HG03442 (cell line): Measurements from ENCODE around the gene TMEM187.

Source experiments
- ATAC-seq: cut with Tn5 transposase; IDR thresholded peaks from one replicate; pipeline ENCODE4 v1.9.1; 2021; ENCODE audit warnings: mild to moderate bottlenecking, moderate library complexity; ENCODE audit not compliant: unreplicated experiment

Gene TMEM187

DNA sequence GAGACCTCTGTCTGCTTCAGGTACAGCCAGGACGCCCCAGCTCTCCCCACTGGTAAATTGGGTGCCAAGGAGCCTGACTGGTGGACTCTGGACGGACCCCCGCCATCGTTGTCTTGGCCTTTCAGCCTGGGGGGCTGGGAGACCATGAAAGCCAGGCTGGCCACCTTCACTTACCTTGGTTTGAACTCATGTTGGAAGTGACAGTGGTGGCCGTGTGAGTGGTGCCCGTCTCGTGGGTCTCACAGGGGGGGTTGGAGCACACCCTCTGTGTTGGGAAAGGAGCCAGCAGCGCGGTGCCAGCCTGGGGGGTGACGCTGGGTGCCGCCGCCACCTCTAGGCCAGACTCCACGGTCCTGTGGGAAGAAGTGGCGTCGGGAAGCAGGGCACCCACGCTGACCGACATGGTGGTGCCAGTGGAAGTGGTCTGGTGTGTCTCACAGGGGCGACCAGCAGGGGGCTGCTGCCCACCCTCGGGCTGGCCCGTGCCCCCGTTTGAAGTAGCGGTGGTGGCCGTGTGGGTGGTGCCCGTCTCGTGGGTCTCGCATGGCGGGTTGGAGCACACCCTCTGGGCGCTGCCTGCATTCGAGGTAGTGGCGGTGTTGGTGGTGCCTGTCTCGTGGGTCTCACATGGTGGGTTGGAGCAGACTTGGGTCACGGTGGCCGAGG lies 18.5 kb upstream of the TMEM187 start:
- no peak for ATAC-seq

DNA sequence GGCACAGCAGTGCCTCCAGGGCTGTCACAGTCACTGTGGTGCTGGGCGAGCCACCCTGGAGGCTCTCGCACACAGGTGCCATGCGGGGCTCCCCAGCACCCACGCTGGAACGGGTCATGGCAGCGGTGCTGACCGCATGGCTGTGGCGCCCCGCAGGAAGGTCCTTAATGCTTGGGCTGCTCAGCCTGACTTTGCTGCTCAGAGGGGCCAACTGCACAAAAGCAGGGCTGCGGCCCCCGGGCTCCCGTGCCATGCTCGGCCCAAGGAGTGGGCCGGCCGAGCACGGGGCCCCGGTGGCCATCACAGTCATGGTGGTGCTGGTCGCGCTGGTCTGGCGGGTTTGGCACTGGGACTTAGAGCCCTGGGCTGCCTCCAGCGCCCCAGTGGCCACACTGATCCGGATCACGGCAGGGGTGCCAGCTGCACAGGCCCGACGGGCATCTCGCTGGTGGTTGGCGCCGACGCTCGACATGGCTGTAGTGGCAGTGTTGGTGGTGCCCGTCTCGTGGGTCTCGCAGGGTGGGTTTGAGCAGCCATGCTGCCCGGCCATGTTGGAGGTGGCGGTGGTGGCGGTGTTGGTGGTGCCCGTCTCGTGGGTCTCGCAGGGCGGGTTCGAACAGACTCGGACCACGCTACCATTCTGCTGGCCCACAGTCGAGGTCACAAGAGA lies 17.9 kb upstream of the TMEM187 start:
- ATAC-seq = no peak

DNA sequence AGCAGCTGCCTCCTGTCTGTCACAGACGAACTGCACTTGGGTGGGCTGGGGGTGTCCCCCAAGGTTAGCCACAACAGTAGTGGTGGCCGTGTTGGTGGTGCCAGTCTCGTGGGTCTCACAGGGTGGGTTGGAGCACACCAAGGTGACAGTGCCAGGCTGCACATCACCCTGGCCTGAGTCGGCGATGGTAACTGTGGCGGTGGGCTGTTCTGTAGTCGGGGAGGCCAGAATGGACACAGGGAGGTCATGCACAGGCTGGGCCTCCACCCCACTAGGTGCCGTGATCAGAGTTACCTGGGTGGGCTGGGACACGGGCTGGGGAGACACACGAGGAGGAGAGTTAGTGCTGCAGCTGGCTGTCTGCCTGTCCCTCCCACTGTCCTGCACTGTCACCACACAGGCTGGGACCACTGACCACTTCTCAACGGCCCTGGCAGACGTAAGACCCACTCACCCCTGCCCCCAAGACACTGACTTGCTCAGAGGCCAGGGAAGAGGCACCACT lies 17.3 kb upstream of the TMEM187 start:
- no peak for ATAC-seq

DNA sequence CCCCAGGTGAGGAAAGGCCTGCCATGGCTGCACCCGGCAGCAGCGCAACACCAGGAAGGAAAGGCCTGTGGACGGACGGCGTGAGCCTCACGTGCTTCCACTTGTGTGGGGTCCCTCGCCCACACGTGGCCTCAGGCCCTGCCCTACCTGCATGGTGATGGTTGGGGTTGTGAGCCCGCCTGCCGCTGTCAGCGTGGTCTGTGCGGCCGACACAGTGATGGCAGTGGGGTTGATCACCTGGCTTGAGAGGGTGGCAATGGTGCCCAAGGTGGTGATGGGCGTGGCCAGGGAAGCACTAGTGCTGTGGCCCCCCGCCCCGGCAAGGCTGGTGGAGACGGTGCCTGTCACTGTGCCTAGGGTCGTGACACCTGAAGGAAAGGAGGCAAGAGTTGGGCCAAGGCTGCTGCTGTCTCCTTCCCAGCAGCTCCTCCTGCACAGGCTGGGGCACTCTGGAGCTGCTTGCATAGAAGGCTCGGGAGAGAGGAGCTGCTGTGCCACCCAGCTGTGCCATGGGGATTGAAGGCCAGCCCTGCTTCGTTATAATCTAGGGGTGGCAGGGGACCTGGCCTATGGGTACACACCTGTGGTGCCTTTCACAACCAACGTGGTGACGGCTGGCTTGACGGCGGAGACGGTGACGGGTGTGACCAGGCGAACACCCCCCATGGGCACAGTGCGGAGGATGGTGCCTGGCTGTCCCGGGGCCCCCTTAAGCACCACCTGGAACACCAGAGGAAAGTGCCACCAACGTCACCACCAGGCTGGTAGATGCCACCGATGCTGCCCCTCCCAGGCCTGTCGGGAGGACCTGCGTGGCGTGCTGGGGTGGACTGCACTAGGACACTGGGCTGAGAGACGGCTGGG lies 16.3 kb upstream of the TMEM187 start:
- ATAC-seq = no peak

DNA sequence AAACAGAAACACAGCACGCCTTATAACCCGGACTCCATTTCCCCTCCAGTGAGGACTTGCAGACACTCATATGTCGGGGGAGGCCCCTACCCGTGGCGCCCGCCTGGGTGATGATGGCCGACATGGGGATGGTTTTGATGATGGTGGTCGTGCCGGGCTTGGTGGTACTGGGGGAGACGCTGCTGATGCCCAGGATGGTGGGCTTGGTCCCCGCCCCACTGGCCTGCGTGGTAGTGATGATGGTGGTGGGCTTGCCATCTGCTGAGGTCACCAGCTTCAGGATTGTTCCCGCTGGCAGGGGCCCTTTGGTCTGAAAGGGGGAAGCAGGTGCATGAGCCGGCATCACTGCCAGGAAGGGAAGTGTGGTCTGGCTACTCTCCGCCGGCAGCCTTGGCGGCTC lies 15.3 kb upstream of the TMEM187 start:
- ATAC-seq = no peak

DNA sequence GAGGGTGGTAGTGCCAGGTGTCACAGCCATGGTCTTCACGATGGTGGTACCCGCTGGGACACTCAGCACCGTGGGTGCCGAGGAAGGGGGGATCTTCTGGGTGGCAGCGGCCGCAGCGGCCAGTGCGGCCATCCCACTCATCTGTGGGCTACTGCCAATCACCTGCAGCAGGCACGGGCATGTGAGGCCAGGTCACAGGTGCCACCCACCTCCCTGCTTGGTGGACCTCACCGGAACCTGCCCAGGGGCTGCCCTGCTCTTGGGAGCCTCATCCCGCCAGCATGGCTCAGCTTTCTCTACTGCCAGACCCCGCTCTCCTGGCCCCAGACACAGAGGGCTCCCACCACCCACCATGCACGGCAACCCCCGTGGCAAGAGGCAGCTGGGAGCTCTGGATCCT lies 13.9 kb upstream of the TMEM187 start:
- ATAC-seq = no peak

DNA sequence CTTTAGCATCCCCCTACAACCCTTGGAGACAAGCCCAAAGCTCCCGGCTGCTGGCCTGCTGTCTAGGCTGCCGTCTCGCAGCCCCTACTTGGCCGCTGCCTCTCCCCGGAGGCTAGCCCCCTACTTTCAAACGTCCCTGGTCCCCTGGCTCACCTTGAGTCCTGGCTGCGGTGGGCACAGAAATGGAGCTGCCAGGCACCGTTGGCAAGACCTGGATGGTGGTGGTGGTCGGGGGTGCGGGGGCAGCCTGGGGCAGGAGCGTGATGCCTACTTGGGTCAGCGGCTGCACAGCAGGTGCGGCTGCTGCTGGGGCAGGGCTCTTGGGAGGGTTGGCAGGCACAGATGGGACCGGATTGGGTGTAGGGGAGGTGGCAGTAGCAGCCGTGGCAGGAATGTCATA lies 12.9 kb upstream of the TMEM187 start:
- no peak for ATAC-seq

DNA sequence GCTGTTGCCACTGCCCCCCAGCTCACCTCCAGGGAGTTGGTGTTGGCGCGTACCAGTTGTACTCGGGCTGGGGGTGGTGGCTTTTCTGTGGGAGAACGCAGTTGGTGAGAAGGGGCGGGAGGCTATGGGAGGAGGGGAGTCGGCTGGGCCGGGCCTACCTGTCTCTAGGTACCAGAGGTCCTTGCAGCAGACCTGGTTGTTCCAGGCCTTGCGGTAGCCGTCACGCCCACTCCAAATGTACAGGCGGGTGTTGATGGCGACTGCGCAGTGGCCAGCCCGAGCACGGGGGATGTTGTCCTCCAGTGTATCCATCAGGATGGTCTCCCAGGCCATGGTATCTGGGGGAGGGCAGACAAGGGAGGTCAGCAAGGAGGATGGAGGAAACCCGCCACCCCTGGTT lies 12.5 kb upstream of the TMEM187 start:
- no peak for ATAC-seq

DNA sequence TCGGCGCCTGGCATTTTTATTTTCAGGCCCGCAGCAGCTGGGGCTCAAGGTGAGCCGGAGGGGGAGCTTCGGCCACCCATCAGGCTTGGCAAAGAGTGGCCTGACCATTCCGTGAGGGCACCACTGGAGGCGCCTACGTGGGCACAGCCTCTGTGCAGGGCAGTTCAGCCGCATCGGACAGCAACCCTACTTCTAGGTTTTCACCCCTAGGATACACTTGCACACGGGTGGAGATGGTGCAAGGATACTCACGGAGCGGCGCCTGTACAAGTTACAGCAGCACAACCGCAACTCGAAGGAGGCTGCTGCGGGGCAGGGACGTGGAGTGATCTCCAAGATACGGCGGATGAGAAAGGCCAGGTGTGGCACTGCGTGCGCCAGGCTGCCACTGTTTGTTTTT lies 11.8 kb upstream of the TMEM187 start:
- ATAC-seq = no peak

DNA sequence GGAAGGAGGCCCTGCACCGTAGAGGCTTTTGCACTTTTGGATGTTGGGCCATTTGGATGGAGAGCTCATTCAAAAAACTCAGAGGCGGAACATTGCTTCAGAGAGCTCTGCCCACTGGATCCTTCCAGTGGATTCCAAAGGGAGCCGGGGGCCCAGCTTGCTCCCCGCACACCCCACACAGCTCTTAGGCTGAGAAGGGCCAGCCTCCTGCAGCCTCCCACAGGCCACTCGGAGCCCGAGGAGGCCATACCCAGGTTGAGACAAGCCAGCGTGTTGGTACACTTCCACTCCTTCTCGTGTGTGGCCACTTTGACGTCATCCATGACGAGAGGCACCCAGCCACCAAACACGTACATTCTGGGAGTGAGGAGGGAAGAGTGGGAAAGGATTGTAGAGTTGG lies 11.3 kb upstream of the TMEM187 start:
- ATAC-seq = no peak

DNA sequence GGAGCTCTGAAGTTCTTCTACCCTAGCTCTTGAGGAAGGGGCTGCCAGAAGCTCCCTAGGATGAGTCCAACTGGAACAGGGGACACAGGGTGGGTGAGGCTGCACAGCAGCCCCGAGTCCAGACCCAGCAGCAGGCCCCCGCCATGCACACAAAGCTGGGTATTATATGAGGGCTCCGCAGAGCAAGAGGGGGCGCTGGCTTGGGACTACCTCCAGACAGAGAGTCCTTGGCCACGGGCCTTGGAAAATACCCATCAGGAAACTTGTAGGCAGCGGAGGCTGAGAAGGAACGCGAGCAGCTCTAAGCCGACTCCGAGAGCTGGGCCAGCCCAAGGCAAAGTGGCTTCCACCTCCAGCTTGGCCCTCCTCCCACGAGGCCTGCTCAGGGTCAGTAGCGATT lies 9.0 kb upstream of the TMEM187 start:
- no peak for ATAC-seq

DNA sequence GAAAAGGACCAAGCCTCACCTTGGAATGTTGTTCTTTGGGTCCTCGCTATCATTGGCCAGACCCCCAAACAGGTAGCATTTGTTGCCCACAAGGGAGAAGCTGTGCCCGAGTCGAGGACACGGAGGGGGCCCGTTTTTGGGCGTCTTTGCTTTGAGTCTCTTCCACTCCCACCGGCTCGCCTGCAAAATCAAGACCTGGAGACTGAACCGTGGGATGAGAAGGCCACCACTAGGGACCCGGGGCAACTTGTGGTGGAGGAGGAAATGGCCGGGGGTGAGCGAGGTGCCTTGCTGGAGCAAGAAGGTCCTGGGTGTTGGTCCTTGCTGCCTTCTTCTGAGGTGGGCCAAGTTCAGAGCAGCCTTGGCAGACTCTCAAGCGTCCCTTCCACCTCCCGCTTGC lies 8.4 kb upstream of the TMEM187 start:
- ATAC-seq = no peak

DNA sequence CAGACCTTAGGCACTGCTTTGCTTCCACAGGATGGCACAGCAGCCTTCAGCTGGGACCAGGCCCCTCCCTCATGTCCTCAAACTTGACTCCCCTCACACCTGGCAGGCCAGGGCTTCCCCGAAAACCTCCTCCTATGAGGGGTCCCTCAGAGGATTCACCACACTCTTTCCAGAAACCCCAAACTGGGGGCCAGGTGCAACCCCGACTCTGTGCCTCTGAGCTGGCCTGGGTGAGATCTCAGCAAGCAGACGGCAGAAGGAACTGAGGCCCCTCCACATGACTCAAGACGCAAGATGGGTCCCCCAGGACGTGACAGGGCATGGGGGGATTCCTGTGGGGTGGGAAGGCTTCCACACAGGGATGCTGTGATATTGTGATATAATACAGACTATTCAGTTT lies 7.1 kb upstream of the TMEM187 start:
- ATAC-seq = no peak

DNA sequence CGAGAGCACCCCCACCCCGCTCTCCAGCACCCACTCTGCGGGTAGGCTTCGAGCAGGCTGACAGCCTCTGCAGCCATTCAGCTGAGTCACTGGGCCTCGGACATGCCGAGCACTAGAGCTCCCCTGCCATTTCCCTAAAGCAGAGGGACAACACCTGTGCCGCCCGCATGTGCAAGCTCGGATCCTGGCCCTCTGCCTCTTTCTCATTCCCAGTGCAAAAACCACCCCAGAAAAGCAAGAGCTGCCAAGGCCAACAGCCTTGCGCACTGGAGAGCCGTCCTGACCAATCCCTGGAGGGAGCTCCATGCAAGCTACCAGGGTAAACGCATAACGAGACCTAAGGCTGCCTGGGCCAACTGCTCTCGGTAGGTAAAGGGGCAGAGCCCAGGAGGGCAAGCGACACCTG lies 6.3 kb upstream of the TMEM187 start:
- no peak for ATAC-seq

DNA sequence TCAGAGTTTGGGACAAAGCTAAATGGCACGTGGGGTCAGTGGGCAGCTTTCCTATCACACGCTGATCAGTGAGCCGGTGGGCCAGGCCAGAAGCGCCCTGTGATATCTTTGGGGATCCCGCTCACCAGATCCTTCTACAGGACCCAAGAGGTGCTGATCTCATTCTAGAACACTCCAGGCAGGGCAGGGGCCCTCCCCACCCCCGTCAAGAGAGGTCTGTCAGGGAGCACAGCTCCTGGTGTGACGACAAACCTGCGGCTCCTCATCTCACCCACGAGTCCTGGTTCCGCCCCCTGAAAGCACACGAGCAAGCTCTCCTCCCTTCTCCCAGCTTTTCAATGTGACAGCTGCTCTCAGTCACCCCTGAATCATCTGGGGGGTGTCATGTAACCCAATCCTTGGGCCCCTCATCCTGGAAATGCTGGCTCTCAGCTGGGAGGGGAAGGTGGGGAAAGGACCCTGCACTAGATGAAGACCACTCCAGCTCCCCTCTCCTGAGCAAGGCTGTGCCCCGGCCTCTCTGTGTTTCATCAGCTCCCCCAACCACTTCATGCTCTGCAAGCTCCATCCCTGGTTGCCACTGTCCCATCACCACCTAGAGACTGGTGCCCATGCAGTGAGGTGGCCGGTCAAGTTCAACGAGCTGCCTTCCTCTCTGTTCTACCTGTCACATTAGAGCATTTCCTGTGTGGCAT lies 5.6 kb upstream of the TMEM187 start:
- ATAC-seq = no peak

DNA sequence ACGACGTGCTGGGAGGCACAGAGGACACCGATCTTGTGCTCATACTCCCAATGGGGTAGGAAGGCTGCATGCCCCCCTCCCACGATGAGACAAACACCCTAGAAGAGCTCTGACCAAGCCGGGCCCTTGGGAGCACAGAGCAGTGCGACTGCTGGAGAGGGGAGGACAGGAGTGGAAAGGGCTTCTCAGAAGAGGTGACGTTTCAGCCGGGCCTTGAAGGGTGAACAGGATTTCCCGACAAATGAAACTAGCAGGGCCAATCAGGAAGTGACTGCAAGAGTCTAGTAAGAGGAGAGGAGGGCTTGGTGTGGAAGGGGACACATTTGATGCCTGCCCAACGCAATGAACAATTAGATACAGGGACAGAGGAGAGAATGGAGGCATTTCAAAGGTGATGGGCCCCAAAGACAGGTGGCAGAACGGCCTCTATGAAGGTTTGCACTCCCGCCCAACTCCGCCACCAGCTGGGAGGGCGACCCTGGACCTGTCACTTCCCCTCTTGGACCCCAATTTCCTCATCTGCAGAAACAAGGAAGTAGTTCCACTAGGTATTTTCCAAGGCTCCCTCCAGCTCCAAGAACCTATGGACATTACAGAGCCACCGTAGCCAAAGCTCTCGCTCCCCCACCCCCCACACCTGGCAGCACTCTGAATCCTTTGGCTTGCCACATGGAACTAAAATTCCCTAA lies 4.9 kb upstream of the TMEM187 start:
- ATAC-seq = no peak

DNA sequence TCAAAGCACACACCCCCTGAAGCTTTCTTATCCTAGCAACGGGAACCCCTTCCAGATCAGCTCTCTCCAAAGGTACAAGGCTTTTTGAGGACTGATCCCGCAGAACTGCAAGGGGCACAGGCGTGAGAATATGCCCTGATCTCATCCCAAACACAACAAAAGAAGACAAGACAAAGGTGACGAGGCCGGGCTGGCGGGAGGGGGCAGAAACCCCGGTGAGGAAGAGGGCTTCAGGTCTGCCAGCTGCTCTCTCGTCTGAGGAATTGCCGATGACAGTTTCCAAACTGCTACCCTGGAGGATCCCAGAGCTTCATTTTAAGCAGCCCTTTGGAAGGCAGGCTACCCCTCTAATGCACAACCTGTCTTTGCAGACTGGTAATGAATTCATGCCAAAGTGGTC lies 4.3 kb upstream of the TMEM187 start:
- ATAC-seq = no peak

DNA sequence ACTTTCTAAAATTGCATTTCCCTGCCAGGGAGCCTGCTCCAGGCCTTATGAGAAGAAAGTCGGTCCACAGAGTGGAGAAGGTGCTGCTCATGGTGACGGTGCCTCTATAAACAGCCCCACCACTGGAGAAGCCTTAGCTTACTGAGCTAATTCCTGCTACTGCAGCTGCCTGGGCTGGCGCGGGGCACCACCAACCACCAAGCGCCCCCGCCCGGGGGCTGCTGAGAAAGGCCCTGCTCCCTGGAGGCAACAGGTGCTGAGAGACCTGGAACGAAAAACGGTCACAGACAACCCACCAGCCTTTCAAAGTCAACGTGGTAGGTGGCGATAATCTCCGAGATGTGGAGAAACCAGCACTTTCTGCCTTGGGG lies 3.8 kb upstream of the TMEM187 start:
- no peak for ATAC-seq

DNA sequence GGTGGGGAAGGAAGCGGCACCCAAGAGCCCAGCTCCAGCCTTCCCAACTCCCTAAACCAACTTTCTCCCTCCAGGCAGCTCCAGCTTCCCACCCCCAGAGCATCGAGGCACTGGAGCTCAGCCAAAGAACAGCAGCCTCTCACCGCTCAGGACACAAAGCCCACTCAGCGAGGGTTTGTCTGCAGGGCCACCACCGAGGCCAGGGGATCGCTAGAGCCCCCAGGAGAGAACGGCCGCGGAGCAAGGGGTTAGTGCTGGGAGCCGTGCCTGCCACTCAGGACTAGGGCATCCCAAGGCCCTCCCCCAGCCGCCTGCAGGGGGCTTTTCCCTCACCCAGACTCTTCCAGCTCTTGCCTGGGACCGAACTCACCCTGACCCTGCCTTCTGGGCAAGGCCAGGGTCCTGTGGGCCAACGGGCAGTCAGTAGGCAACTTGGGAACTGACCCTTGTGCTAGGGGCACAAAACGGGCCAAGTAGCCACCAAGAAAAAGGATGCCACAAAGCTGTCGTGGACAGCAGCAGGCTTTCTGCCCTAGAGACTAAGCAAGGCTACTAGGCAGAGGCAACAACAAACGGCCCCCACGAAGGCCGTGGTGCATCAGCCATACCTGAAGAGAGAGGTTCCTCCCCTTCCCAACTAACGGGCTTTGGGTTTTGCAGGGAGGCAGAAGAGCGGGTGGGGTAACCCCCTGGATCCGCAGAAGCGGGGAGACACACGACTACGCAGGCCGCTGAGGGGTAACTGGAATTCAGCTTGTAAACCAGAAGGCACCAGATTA lies 3.2 kb upstream of the TMEM187 start:
- no peak for ATAC-seq

DNA sequence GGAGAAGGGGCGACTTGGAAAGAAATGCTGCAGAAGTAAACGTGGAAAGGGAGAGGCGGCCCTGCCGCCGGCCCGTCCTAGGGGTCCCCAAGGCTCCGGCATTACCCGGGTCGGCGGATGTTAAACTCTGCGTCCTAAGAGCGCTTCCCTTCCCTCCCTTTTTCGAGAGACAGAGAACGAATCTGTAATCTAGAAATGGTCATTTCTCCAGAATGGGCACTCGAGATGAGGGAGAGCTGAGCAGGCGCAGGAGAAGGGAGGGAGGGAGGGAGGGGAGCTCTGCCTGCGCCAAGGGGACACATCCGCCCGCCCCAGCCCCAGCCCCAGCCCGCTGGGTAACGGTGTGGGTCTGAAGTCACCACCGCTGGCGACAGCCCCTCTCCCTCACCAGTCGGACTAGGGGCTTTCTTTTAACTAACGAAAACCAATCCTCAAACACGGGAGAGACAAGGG lies 2.6 kb upstream of the TMEM187 start:
- no peak for ATAC-seq
